IMR-90 (cell line): ENCODE measurements around the gene TM7SF2. TPM values are rescaled to one million over a fixed set of nuclear protein-coding genes. Genes with fewer than 3 reads are reported as not detected.
A peak's percentile ranks its signal among the peaks of the same experiment; 100 is the strongest.

Experiments
- ATAC-seq: fragments of 200-7000 bp; cut with Tn5 transposase; 2 replicates; pipeline ENCODE4 v1.9.1; 2020; ENCODE audit warnings: low read depth, mild to moderate bottlenecking, moderate library complexity
- BruUV-seq: library from RNA; stranded (reverse); fragments of 400-500 nt; replicated peaks from 2 replicates; lab custom pipeline; 2021; lab: Mats Ljungman, UMichigan
- CTCF ChIA-PET: fragments of 300-600 bp; formaldehyde crosslinking; extraction: SDS; loops from one replicate; lab custom pipeline; 2021; ENCODE audit warnings: antibody characterized with exemption; lab: Yijun Ruan, JAX
- POLR2A ChIA-PET: fragments of 300-600 bp; sonication (Branson Sonifier 250); formaldehyde crosslinking; loops from one replicate; lab custom pipeline; 2022; ENCODE audit warnings: antibody characterized with exemption; ENCODE audit not compliant: unreplicated experiment; lab: Charles Lee
- DNase-seq: peaks from one replicate; pipeline ENCODE4 v3.0.0; 2013
- H2AFZ ChIP-seq: replicated peaks from 2 replicates; pipeline ENCODE3; 2013; ENCODE audit warnings: low read length, mild to moderate bottlenecking; ENCODE audit not compliant: poor library complexity
- H2AK5ac ChIP-seq: 2 replicates; pipeline ENCODE4 v1.6.1; 2013; ENCODE audit warnings: low read depth, low read length, inconsistent platforms
- H2AK9ac ChIP-seq: replicated peaks from 2 replicates; pipeline ENCODE3; 2013; ENCODE audit warnings: mild to moderate bottlenecking, low read depth, low read length, moderate library complexity; ENCODE audit not compliant: poor library complexity
- H2BK120ac ChIP-seq: 2 replicates; pipeline ENCODE4 v1.6.1; 2013; ENCODE audit warnings: low read depth, low read length, inconsistent platforms
- H2BK15ac ChIP-seq: 3 replicates; pipeline ENCODE4 v1.6.1; 2013; ENCODE audit warnings: low read depth, low read length, inconsistent platforms
- H2BK20ac ChIP-seq: 2 replicates; pipeline ENCODE4 v1.6.1; 2013; ENCODE audit warnings: low read depth, mild to moderate bottlenecking, inconsistent platforms, low read length, moderate library complexity
- H2BK5ac ChIP-seq: 2 replicates; pipeline ENCODE4 v1.6.1; 2013; ENCODE audit warnings: mild to moderate bottlenecking, low read depth, low read length, inconsistent platforms; ENCODE audit not compliant: poor library complexity, severe bottlenecking
- H3K14ac ChIP-seq: replicated peaks from 2 replicates; pipeline ENCODE4 v1.6.1; 2013; ENCODE audit warnings: low read depth, low read length, inconsistent platforms
- H3K18ac ChIP-seq: 2 replicates; pipeline ENCODE4 v1.6.1; 2013; ENCODE audit warnings: low read depth, low read length, control low read depth
- H3K23ac ChIP-seq: 2 replicates; pipeline ENCODE4 v1.6.1; 2013; ENCODE audit warnings: low read depth, low read length, inconsistent platforms
- H3K27ac ChIP-seq: 2 replicates; pipeline ENCODE4 v1.5.1; 2013; ENCODE audit warnings: mild to moderate bottlenecking, control low read depth, low read length; ENCODE audit not compliant: insufficient read depth
- H3K27me3 ChIP-seq: 2 replicates; pipeline ENCODE4 v1.6.1; 2013; ENCODE audit warnings: low read length; ENCODE audit not compliant: control insufficient read depth, insufficient read depth
- H3K36me3 ChIP-seq: 2 replicates; pipeline ENCODE4 v1.6.1; 2013; ENCODE audit warnings: low read length, mixed read lengths; ENCODE audit not compliant: control insufficient read depth, insufficient read depth
- H3K4ac ChIP-seq: 2 replicates; pipeline ENCODE4 v1.6.1; 2013; ENCODE audit warnings: low read depth, low read length, inconsistent platforms
- H3K4me1 ChIP-seq: 2 replicates; pipeline ENCODE4 v1.6.1; 2013; ENCODE audit warnings: low read length, mixed read lengths; ENCODE audit not compliant: control insufficient read depth, insufficient read depth
- H3K4me2 ChIP-seq: 2 replicates; pipeline ENCODE4 v1.6.1; 2013; ENCODE audit warnings: low read depth, mild to moderate bottlenecking, control low read depth, low read length, moderate library complexity
- H3K4me3 ChIP-seq: 2 replicates; pipeline ENCODE4 v1.5.1; 2013; ENCODE audit warnings: low read depth, mild to moderate bottlenecking, control low read depth, low read length, moderate library complexity; ENCODE audit not compliant: insufficient read depth
- H3K56ac ChIP-seq: 2 replicates; pipeline ENCODE4 v1.6.1; 2013; ENCODE audit warnings: low read length, inconsistent platforms; ENCODE audit not compliant: insufficient read depth; ENCODE audit errors: extremely low read depth
- H3K79me1 ChIP-seq, 2 experiments: 2 replicates each; pipeline ENCODE4 v1.6.1; 2013; ENCODE audit warnings: low read length in 2 of 2, inconsistent platforms in 1 of 2, low read depth in 1 of 2
- H3K9ac ChIP-seq: 2 replicates; pipeline ENCODE4 v1.6.1; 2013; ENCODE audit warnings: low read depth, low read length, control low read depth
- H3K9me1 ChIP-seq: 2 replicates; pipeline ENCODE4 v1.6.1; 2013; ENCODE audit warnings: low read length, inconsistent platforms; ENCODE audit not compliant: insufficient read depth
- H3K9me3 ChIP-seq: 2 replicates; pipeline ENCODE4 v1.6.1; 2013; ENCODE audit warnings: low read length; ENCODE audit not compliant: control insufficient read depth, insufficient read depth
- H4K20me1 ChIP-seq: 2 replicates; pipeline ENCODE4 v1.6.1; 2013; ENCODE audit warnings: low read length, inconsistent platforms; ENCODE audit not compliant: insufficient read depth
- H4K5ac ChIP-seq: 2 replicates; pipeline ENCODE4 v1.6.1; 2013; ENCODE audit warnings: mild to moderate bottlenecking, low read depth, low read length, control low read depth
- H4K8ac ChIP-seq, 2 experiments: 2 replicates each; pipeline ENCODE4 v1.6.1; 2013; ENCODE audit warnings: low read depth in 2 of 2, low read length in 2 of 2, control low read depth in 1 of 2, inconsistent platforms in 1 of 2
- H4K91ac ChIP-seq: 2 replicates; pipeline ENCODE4 v1.6.1; 2013; ENCODE audit warnings: low read depth, low read length, inconsistent platforms; ENCODE audit not compliant: insufficient read depth
- BHLHE40 ChIP-seq: fragments of 150-350 bp; IDR thresholded peaks from 2 replicates; pipeline ENCODE4 v1.6.1; 2016; ENCODE audit warnings: mild to moderate bottlenecking, low read depth, low read length
- MAZ ChIP-seq: IDR thresholded peaks from 2 replicates; pipeline ENCODE4 v1.6.1; 2012; ENCODE audit warnings: low read depth, mild to moderate bottlenecking, low read length, improper control_type of control experiment, moderate library complexity, borderline replicate concordance
- MXI1 ChIP-seq: IDR thresholded peaks from 2 replicates; pipeline ENCODE4 v1.6.1; 2012; ENCODE audit warnings: low read depth, mild to moderate bottlenecking, low read length, moderate library complexity, borderline replicate concordance
- NFE2L2 ChIP-seq: fragments of 150-350 bp; IDR thresholded peaks from 2 replicates; pipeline ENCODE4 v1.6.1; 2016; ENCODE audit warnings: low read depth, mild to moderate bottlenecking, low read length
- RAD21 ChIP-seq: IDR thresholded peaks from 2 replicates; pipeline ENCODE4 v1.6.1; 2012; ENCODE audit warnings: low read length, improper control_type of control experiment
- RFX5 ChIP-seq: IDR thresholded peaks from 2 replicates; pipeline ENCODE4 v1.8.0; 2012; ENCODE audit warnings: low read depth, mild to moderate bottlenecking, low read length, moderate library complexity
- SMC3 ChIP-seq: fragments of 150-350 bp; IDR thresholded peaks from 2 replicates; pipeline ENCODE4 v1.6.1; 2016; ENCODE audit warnings: low read depth, mild to moderate bottlenecking, antibody characterized with exemption, low read length, moderate library complexity
- WGBS, 2 experiments: methylation state at CpG; one replicate each; pipeline versions ENCODE4 v1.1.5 to v1.1.7; 2013; ENCODE audit warnings: missing lambda C conversion rate in 2 of 2; ENCODE audit not compliant: insufficient read length in 1 of 2; ENCODE audit errors: extremely low coverage in 2 of 2; 5-methylcytosine and 5-hydroxymethylcytosine counted together
- dilution Hi-C: fragments of 300-500 bp; cut with HindIII; formaldehyde crosslinking; loops from one replicate; pipeline ENCODE4 v1.14.3; 2018; ENCODE audit warnings: low sequenced_read_pairs; ENCODE audit not compliant: unreplicated experiment
- in situ Hi-C: fragments of 300-500 bp; cut with MboI; formaldehyde crosslinking; loops from 3 replicates; pipeline ENCODE4 v1.14.3; 2019; ENCODE audit warnings: low sequenced_read_pairs, inconsistent platforms, mixed read lengths
- intact Hi-C: fragments of 100-400 bp; cut with micrococcal nuclease; formaldehyde crosslinking; loops from 2 replicates; pipeline ENCODE4 v1.10.0; 2022
- polyA plus RNA-seq, 3 experiments: library from polyadenylated mRNA; depleted of rRNA; stranded (reverse); fragments of >200 nt; gene quantifications; 2 replicates each; pipeline ENCODE4 v1.2.3, GENCODE V29; 2012; ENCODE audit warnings: low replicate concordance in 1 of 3
- total RNA-seq: library from RNA; depleted of rRNA; stranded (reverse); fragments of >200 nt; gene quantifications from 2 replicates; pipeline ENCODE4 v1.2.3, GENCODE V29; 2012

Gene TM7SF2
- total and polyA plus RNA-seq, 2 of the 4 experiments (the other 2 are of a cell fraction) = 5.7 to 7.6 TPM

DNA sequence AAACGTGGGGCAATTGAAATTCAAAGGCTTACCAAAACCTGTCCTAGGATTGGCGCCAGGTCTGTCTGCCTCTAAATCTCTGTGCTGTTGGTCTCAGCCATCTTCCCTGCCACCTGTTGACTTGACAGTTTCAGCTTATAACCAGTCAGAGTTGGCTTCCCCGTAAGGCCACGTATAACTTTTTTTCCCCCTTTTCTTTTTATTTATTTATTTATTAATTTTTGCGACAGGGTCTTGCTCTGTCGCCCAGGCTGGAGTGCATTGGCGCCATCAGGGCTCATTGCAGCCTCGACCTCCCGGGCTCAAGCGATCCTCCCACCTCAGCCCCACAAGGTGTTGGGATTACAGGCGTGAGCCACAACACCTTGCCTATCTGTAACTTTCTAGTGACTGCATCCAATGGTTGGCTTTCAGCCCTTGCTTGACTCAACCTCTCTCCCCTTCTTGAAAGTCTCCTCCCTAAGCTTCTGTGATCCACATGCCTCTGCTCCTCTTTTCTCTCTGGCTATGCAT lies 24.0 kb downstream of the TM7SF2 start:
- TF ChIP-seq SMC3 (no peak), RAD21 (no peak), MAZ (no peak), NFE2L2 (no peak), MXI1 (no peak), BHLHE40 (no peak), RFX5 (no peak)
- H3K4me2 ChIP-seq = peak overlapping the region; percentile 83
- peaks cover 18 to 43% of the 10 kb centered on the region in 2 experiments for H3K79me1 ChIP-seq
- peak overlapping the region; percentile 99 for H2AFZ ChIP-seq
- H3K9me1 ChIP-seq = peaks cover 21% of the 10 kb centered on the region
- no peak overlapping the region for H2BK20ac ChIP-seq
- H3K27ac ChIP-seq = no peak overlapping the region; the same call in 1 of the 2 replicates
- DNase-seq (no peak), ATAC-seq (no peak)
- dilution Hi-C loops (no loop called here), intact Hi-C loops (no loop called here), in situ Hi-C loops (no loop called here)
- H4K8ac ChIP-seq = peak overlapping the region; percentile 93 to 99
- H2AK9ac ChIP-seq = peak overlapping the region; percentile 79
- H2BK120ac ChIP-seq = no peak overlapping the region
- H4K5ac ChIP-seq = peak overlapping the region; percentile 56; the same call in 1 of the 2 replicates
- peak overlapping the region; percentile 64; the same call in 1 of the 2 replicates for H4K91ac ChIP-seq
- H3K9me3 ChIP-seq = no peaks in the 10 kb centered on the region
- peak overlapping the region; percentile 82 for H3K14ac ChIP-seq
- peak overlapping the region; percentile 36; the same call in 1 of the 2 replicates for H3K23ac ChIP-seq
- no peak overlapping the region for H2BK5ac ChIP-seq
- peaks cover 28% of the 10 kb centered on the region for H4K20me1 ChIP-seq
- WGBS, 2 experiments = 71% methylated on average over 6 of the region's 11 CpGs; no CpG with 5 or more reads in 1 of the 2 experiments
- peaks cover 6% of the 10 kb centered on the region; the same call in 1 of the 2 replicates for H3K4me1 ChIP-seq
- ChIA-PET CTCF (interaction anchor here (0.6 kb wide), 2 partner anchors 13 to 290 kb away, joined by 4 to 5 read pairs; no protein-coding TSS in a partner anchor), POLR2A (no interaction called here)
- H3K27me3 ChIP-seq = peaks cover 2% of the 10 kb centered on the region; the same call in 1 of the 2 replicates
- H2AK5ac ChIP-seq = peak overlapping the region; percentile 67
- no peak overlapping the region for H3K18ac ChIP-seq
- H3K9ac ChIP-seq = peak overlapping the region; percentile 72
- H3K56ac ChIP-seq = no peak overlapping the region
- peaks cover 22% of the 10 kb centered on the region for H3K36me3 ChIP-seq
- no TSS peak for BruUV-seq
- H3K4me3 ChIP-seq = peak overlapping the region; percentile 63
- peak overlapping the region; percentile 81 for H3K4ac ChIP-seq
- H2BK15ac ChIP-seq = no peak overlapping the region
